ENCODE measurements around the gene RHBDL1.

DNA sequence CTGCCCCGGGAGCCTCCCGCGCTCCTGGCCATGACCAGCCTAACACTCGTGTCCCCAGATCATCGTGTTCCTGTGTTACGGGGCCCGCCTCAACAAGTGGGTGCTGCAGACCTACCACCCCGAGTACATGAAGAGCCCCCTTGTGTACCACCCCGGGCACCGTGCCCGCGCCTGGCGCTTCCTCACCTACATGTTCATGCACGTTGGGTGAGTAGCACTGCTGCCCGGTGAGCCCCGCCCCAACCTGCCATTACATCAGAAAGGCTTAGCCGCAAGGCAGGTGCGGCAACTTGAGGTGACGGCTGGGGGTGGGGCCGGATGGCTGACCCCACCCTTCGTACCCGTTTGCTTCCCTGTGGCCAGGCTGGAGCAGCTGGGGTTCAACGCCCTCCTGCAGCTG, 1.4 kb downstream of the RHBDL1 start:
- TF ChIP-seq CTCF (conservative IDR thresholded peaks at IDR 0.05; ENCODE audit: low read length) = no peak
- TF ChIP-seq EZH2phosphoT487 (IDR thresholded peaks at IDR 0.05; ENCODE audit: borderline replicate concordance) = no peak
